Measurements from ENCODE around the gene FBXO4.
"Not testable (repeated sequence)": the region's sequence is repeated elsewhere in the genome, so short reads cannot be mapped to it uniquely, and the experiment has no call there.

DNA sequence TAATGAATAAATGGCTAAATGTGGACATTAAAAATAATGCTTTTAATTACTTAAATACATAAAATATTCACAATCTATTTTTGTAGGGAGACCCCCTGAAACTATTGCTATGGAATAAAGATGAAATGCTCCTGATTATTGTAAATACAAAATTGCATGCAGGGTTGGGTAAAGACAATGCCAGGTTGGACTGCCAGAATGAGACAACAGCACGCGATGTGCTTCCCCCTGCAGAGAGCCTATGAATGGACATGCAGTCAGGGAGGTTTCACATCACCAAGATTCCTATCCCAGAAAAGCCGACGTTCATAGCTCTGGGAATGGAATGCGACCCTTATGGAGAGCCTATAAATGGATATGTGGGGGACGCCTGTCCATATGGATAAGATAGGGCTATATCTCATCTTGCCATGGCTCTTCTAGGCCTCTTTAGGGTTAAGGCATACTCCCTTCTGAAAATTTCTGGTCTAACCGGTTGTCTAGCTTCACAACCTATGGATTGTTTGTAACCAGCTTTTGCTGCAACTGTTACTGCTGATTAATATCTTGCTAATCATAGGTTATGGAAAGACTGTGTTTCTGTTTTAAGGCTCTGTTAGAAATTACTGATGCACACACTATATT is 20.4 kb downstream of the FBXO4 start:
- not testable (repeated sequence) for TF ChIP-seq POLR2A, POLR2AphosphoS5 (IDR thresholded peaks at IDR 0.05)
- TF ChIP-seq, protein P1, sequence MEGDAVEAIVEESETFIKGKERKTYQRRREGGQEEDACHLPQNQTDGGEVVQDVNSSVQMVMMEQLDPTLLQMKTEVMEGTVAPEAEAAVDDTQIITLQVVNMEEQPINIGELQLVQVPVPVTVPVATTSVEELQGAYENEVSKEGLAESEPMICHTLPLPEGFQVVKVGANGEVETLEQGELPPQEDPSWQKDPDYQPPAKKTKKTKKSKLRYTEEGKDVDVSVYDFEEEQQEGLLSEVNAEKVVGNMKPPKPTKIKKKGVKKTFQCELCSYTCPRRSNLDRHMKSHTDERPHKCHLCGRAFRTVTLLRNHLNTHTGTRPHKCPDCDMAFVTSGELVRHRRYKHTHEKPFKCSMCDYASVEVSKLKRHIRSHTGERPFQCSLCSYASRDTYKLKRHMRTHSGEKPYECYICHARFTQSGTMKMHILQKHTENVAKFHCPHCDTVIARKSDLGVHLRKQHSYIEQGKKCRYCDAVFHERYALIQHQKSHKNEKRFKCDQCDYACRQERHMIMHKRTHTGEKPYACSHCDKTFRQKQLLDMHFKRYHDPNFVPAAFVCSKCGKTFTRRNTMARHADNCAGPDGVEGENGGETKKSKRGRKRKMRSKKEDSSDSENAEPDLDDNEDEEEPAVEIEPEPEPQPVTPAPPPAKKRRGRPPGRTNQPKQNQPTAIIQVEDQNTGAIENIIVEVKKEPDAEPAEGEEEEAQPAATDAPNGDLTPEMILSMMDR (IDR thresholded peaks at IDR 0.05 in 8 of 11, conservative IDR thresholded peaks at IDR 0.05 in 3 of 11): not testable (repeated sequence)

Measured in spleen (tissue), 7 donors.